Thyroid gland (tissue), 4 donors: ENCODE data around the gene CARS1.

Experiments
- CTCF ChIP-seq, 6 experiments: fragments of 200-600 bp in 3 of 6; fragments of 450-650 bp in 3 of 6; sonication (generic) in 3 of 6; IDR thresholded peaks; one replicate each; pipeline ENCODE4 v1.5.1; 2016 to 2019; ENCODE audit warnings: antibody characterized with exemption in 6 of 6, mild to moderate bottlenecking in 2 of 6, inconsistent platforms in 1 of 6, moderate library complexity in 1 of 6
- POLR2A ChIP-seq, 2 donors: fragments of 450-650 bp; IDR thresholded peaks; one replicate each; pipeline ENCODE4 v1.6.1; 2017; ENCODE audit warnings: antibody characterized with exemption in 2 of 2, mild to moderate bottlenecking in 2 of 2, moderate library complexity in 1 of 2

- no peak for TF ChIP-seq POLR2A (IDR thresholded peaks at IDR 0.05)
- no peak for TF ChIP-seq CTCF (IDR thresholded peaks at IDR 0.05)
Measured at GRCh38 chr11:3104051-3104714, 47.0 kb upstream of the CARS1 start.
